ENCODE measurements around the gene LITAF. TPM values are rescaled to one million over a fixed set of nuclear protein-coding genes. Genes with fewer than 3 reads are reported as not detected.
"Not testable (repeated sequence)": the region's sequence is repeated elsewhere in the genome, so short reads cannot be mapped to it uniquely, and the experiment has no call there.

The LITAF gene
- polyA plus RNA-seq, 2 of the 4 experiments (the other 2 are of a cell fraction): 197 to 227 TPM

DNA sequence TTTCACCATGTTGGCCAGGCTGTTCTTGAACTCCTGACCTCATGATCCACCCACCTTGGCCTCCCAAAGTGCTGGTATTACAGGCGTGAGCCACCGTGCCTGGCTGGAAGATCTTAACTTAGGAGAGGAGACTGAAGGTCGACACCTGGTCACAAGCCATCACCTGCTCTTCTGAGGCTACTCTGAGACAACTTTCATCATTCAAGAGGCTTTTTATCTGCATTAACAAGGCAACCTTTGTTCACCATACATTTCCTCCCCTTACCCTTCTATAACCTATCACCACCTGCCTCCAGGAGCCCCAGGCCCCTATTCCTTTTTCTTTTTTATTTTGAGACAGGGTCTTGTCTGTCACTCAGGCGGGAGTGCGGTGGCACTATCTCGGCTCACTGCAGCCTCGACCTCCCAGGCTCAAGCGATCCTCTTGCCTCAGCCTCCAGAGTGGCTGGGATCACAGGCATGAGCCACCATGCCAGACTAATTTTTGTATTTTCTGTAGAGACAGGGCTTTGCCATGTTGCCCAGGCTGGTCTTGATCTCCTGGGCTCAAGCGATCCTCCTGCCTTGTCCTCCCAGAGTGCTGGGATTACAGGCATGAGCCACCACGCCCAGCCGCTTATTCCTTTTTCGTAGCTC, 6.2 kb downstream of the LITAF start:
- Histone ChIP-seq H3K27ac (peak overlapping the region in 1 of 2 experiments; percentile 44; a peak in 2 of 6 replicates), H3K4me2 (no peak overlapping the region), H3K9me3 (no peaks in the 10 kb centered on the region), H3K4me1 (peaks cover 78% of the 10 kb centered on the region), H3K4me3 (no peak overlapping the region)
- TF ChIP-seq EHF (CRISPR knock-in tag; IDR thresholded peaks at IDR 0.05) (no peak), RCOR1 (IDR thresholded peaks at IDR 0.05; ENCODE audit: low read depth, low read length) (no peak), JUN (IDR thresholded peaks at IDR 0.05) (no peak), ZC3H11A (IDR thresholded peaks at IDR 0.05) (no peak), HOXB5 (CRISPR knock-in tag; IDR thresholded peaks at IDR 0.05) (no peak), NPAS2 (CRISPR knock-in tag; IDR thresholded peaks at IDR 0.05; ENCODE audit: borderline replicate concordance) (no peak), FOSB (CRISPR knock-in tag; IDR thresholded peaks at IDR 0.05) (no peak), SMC3 (IDR thresholded peaks at IDR 0.05) (no peak), POLR2AphosphoS2 (conservative IDR thresholded peaks at IDR 0.05; ENCODE audit: low read length) (no peak)
- TF ChIP-seq, protein P1, sequence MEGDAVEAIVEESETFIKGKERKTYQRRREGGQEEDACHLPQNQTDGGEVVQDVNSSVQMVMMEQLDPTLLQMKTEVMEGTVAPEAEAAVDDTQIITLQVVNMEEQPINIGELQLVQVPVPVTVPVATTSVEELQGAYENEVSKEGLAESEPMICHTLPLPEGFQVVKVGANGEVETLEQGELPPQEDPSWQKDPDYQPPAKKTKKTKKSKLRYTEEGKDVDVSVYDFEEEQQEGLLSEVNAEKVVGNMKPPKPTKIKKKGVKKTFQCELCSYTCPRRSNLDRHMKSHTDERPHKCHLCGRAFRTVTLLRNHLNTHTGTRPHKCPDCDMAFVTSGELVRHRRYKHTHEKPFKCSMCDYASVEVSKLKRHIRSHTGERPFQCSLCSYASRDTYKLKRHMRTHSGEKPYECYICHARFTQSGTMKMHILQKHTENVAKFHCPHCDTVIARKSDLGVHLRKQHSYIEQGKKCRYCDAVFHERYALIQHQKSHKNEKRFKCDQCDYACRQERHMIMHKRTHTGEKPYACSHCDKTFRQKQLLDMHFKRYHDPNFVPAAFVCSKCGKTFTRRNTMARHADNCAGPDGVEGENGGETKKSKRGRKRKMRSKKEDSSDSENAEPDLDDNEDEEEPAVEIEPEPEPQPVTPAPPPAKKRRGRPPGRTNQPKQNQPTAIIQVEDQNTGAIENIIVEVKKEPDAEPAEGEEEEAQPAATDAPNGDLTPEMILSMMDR (IDR thresholded peaks at IDR 0.05): no peak
- ChIA-PET CTCF (interaction anchor here (1.6 kb wide), 1 partner anchor 174 kb away, joined by 4 read pairs; no protein-coding TSS in a partner anchor), POLR2A (no interaction called here)
- DNase-seq (ENCODE audit: low read depth in 1 of 2, low spot score in 1 of 2) (no peak), ATAC-seq (no peak), FAIRE-seq (no peak)
- 88% methylated on average over 12 of the region's 12 CpGs for WGBS (ENCODE audit: missing lambda C conversion rate)

GRCh38 chr16:11577290-11577660, 9.4 kb downstream of the LITAF start:
- Histone ChIP-seq H3K4me1 (peaks cover 71% of the 10 kb centered on the region), H3K27ac (peak overlapping the region in 1 of 2 experiments; percentile 66; a peak in 3 of 6 replicates), H3K4me2 (peak overlapping the region; percentile 57)
- H3K4me3 ChIP-seq; CTCF ChIA-PET; ATAC-seq; H3K9me3 ChIP-seq; FAIRE-seq; POLR2A ChIA-PET; DNase-seq (ENCODE audit: low read depth in 1 of 2, low spot score in 1 of 2): not testable (repeated sequence)
- 85% methylated on average over 8 of the region's 8 CpGs for WGBS (ENCODE audit: missing lambda C conversion rate)

DNA sequence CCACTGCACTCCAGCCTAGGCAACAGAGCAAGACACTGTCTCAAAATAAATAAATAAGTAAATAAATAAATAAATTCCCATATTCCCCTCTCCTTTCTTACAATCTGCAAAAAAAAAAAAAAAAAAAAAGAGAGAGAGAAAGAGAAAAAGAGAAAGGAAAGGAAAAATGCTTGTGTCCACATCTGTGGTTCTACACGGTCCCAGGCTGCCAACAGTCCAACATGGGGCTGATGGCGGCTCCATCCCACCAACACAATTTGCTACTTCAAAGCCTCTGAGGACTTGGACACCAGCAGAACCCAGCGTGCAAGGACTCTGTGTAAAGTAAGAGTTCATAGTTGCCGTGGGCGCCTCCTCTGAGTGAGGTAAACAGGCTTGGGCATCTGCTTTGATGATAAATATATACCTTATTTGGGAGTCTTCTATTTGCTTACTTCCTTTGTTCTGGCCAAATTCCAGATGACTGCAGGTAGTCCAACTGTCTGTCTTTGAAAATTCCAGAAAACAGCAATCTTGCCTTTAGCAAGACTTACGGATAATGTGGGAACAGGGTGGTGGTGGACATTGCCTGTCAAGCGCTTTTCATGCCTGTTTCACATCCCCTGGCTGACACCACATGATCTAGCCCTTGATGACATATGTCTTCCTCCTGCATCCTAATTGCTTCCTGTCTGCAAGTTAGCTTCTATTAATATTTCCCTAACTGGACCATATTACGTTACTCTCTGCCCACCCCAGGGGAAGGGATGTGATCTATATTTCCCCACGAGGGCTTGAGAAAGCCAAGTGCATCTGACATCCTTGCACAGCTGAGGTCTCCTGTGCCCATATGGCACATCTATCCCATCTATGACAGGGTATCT, 10.1 kb downstream of the LITAF start:
- WGBS (ENCODE audit: missing lambda C conversion rate): 61% methylated on average over 9 of the region's 9 CpGs
- no peak overlapping the region for H3K4me3 ChIP-seq
- H3K9me3 ChIP-seq: no peaks in the 10 kb centered on the region
- ChIA-PET CTCF (interaction anchor here (2.0 kb wide), 1 partner anchor 180 kb away, joined by 11 read pairs; no protein-coding TSS in a partner anchor), POLR2A (no interaction called here)
- peak overlapping the region; percentile 57 for H3K4me2 ChIP-seq
- H3K4me1 ChIP-seq: peaks cover 71% of the 10 kb centered on the region
- no peak for FAIRE-seq
- peak overlapping the region; percentile 18 to 66; a peak in 4 of 6 replicates for H3K27ac ChIP-seq
- peak; percentile 43 to 57; a peak in 5 of 6 replicates for ATAC-seq
- TF ChIP-seq FOXS1 (CRISPR knock-in tag; IDR thresholded peaks at IDR 0.05): no peak
- TF ChIP-seq RFX5 (IDR thresholded peaks at IDR 0.05): no peak
- no peak for TF ChIP-seq JUNB (IDR thresholded peaks at IDR 0.05)
- TF ChIP-seq RCOR1 (IDR thresholded peaks at IDR 0.05; ENCODE audit: low read depth, low read length): no peak
- TF ChIP-seq CBX2 (IDR thresholded peaks at IDR 0.05; ENCODE audit: borderline replicate concordance, low read depth): no peak
- DNase-seq (ENCODE audit: low read depth in 1 of 2, low spot score in 1 of 2): peak in 1 of 2 experiments; percentile 66

- POLR2A ChIA-PET: no interaction called here
- DNase-seq (ENCODE audit: low read depth in 1 of 2, low spot score in 1 of 2) (no peak), ATAC-seq (no peak), FAIRE-seq (no peak)
- H3K27ac ChIP-seq: peak overlapping the region in 1 of 2 experiments; percentile 66; a peak in 2 of 6 replicates
- CTCF ChIA-PET: interaction anchor here (1.5 to 2.0 kb wide), 2 partner anchors 67 to 179 kb away, joined by 5 to 11 read pairs; no protein-coding TSS in a partner anchor
- H3K4me2 ChIP-seq: no peak overlapping the region
- WGBS (ENCODE audit: missing lambda C conversion rate): 92% methylated on average over 7 of the region's 7 CpGs
- no peaks in the 10 kb centered on the region for H3K9me3 ChIP-seq
- TF ChIP-seq GATA3 (IDR thresholded peaks at IDR 0.05; ENCODE audit: borderline replicate concordance) (no peak), ZSCAN20 (CRISPR knock-in tag; IDR thresholded peaks at IDR 0.05) (no peak), POLR2A (IDR thresholded peaks at IDR 0.05; ENCODE audit: low read length) (no peak)
- TF ChIP-seq, protein P2, sequence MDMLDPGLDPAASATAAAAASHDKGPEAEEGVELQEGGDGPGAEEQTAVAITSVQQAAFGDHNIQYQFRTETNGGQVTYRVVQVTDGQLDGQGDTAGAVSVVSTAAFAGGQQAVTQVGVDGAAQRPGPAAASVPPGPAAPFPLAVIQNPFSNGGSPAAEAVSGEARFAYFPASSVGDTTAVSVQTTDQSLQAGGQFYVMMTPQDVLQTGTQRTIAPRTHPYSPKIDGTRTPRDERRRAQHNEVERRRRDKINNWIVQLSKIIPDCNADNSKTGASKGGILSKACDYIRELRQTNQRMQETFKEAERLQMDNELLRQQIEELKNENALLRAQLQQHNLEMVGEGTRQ (IDR thresholded peaks at IDR 0.05): no peak
- H3K4me1 ChIP-seq: peaks cover 65% of the 10 kb centered on the region
- H3K4me3 ChIP-seq: no peak overlapping the region
Observed at GRCh38 chr16:11575223-11575589, 11.5 kb downstream of the LITAF start.

All from A549 (cell line).